CD14-positive monocyte (primary cell): ENCODE data around the gene MAD1L1. TPM values are rescaled to one million over a fixed set of nuclear protein-coding genes. Genes with fewer than 3 reads are reported as not detected.

Source experiments
- DNase-seq, 3 donors: peaks; one replicate each; pipeline ENCODE4 v3.0.0-alpha.2; 2011 to 2022
- H2AFZ ChIP-seq: 2 replicates; pipeline ENCODE4 v1.6.0; 2012; ENCODE audit warnings: mild to moderate bottlenecking, low read depth, low read length, inconsistent platforms; ENCODE audit not compliant: insufficient read depth, poor library complexity, severe bottlenecking
- H3K27ac ChIP-seq, 2 donors: 1 replicate in 1 of 2; 2 replicates in 1 of 2; pipeline ENCODE4 v1.5.1; 2012 to 2013; ENCODE audit warnings: low read length in 2 of 2, control low read depth in 1 of 2, inconsistent platforms in 1 of 2, low read depth in 1 of 2, mild to moderate bottlenecking in 1 of 2
- H3K27me3 ChIP-seq, 2 donors: one replicate each; pipeline versions ENCODE4 v1.6.0 to v1.6.1; 2011 to 2013; ENCODE audit warnings: low read length in 2 of 2; ENCODE audit not compliant: control insufficient read depth in 2 of 2, insufficient read depth in 2 of 2
- H3K36me3 ChIP-seq, 2 donors: replicated peaks in 1 of 2; 1 replicate in 1 of 2; 2 replicates in 1 of 2; pipeline versions ENCODE4 v1.5.1 to v1.6.1; 2012 to 2013; ENCODE audit warnings: low read length in 2 of 2, control low read depth in 1 of 2, inconsistent platforms in 1 of 2, mild to moderate bottlenecking in 1 of 2; ENCODE audit not compliant: insufficient read depth in 2 of 2, control insufficient read depth in 1 of 2
- H3K4me1 ChIP-seq, 2 donors: 1 replicate in 1 of 2; 2 replicates in 1 of 2; pipeline versions ENCODE4 v1.5.1 to v1.6.1; 2012 to 2013; ENCODE audit warnings: low read length in 2 of 2, control low read depth in 1 of 2, inconsistent platforms in 1 of 2, mild to moderate bottlenecking in 1 of 2, moderate library complexity in 1 of 2; ENCODE audit not compliant: insufficient read depth in 2 of 2, control insufficient read depth in 1 of 2
- H3K4me2 ChIP-seq: replicated peaks from 2 replicates; pipeline ENCODE3; 2012; ENCODE audit warnings: low read length, moderate library complexity, mild to moderate bottlenecking; ENCODE audit not compliant: poor library complexity, severe bottlenecking; ENCODE audit errors: extremely low read depth
- H3K4me3 ChIP-seq, 3 experiments: fragments of 200-600 bp in 1 of 3; sonication (generic) in 1 of 3; replicated peaks in 1 of 3; 1 replicate in 2 of 3; 2 replicates in 1 of 3; pipeline ENCODE4 v1.5.1; 2011 to 2013; ENCODE audit warnings: low read length in 3 of 3, mild to moderate bottlenecking in 3 of 3, control low read depth in 2 of 3, low read depth in 2 of 3, inconsistent platforms in 1 of 3, moderate library complexity in 1 of 3
- H3K79me2 ChIP-seq: 2 replicates; pipeline ENCODE4 v1.6.0; 2012; ENCODE audit warnings: mild to moderate bottlenecking, control low read depth, inconsistent platforms, low read length, moderate library complexity; ENCODE audit not compliant: insufficient read depth
- H3K9ac ChIP-seq: 2 replicates; pipeline ENCODE4 v1.6.0; 2017; ENCODE audit warnings: low read length, mild to moderate bottlenecking; ENCODE audit not compliant: insufficient read depth, poor library complexity, severe bottlenecking
- H3K9me3 ChIP-seq, 2 donors: replicated peaks in 1 of 2; 1 replicate in 1 of 2; 2 replicates in 1 of 2; pipeline versions ENCODE4 v1.5.1 to v1.6.1; 2012 to 2013; ENCODE audit warnings: low read length in 2 of 2, control low read depth in 1 of 2; ENCODE audit not compliant: control insufficient read depth in 1 of 2, insufficient read depth in 1 of 2
- H4K20me1 ChIP-seq: 2 replicates; pipeline ENCODE4 v1.6.0; 2012; ENCODE audit warnings: mild to moderate bottlenecking, low read length, control low read depth, moderate library complexity; ENCODE audit not compliant: insufficient read depth
- H3K27ac Mint-ChIP-seq, 7 donors: one replicate each; pipeline ENCODE4 v1.8.0; 2020; ENCODE audit warnings: mild to moderate bottlenecking in 7 of 7, mixed read lengths in 7 of 7, moderate library complexity in 6 of 7, inconsistent platforms in 2 of 7
- H3K27me3 Mint-ChIP-seq, 3 donors: one replicate each; pipeline ENCODE4 v1.8.0; 2021 to 2022; ENCODE audit warnings: low read depth in 3 of 3, mild to moderate bottlenecking in 3 of 3, mixed read lengths in 3 of 3, moderate library complexity in 3 of 3, inconsistent platforms in 1 of 3
- H3K36me3 Mint-ChIP-seq, 2 donors: one replicate each; pipeline ENCODE4 v1.8.0; 2020; ENCODE audit warnings: mixed read lengths in 2 of 2, inconsistent platforms in 1 of 2, mild to moderate bottlenecking in 1 of 2
- H3K4me1 Mint-ChIP-seq: one replicate; pipeline ENCODE4 v1.8.0; 2020; ENCODE audit warnings: mild to moderate bottlenecking, mixed read lengths
- H3K4me3 Mint-ChIP-seq, 2 donors: one replicate each; pipeline ENCODE4 v1.8.0; 2020; ENCODE audit warnings: mild to moderate bottlenecking in 2 of 2, mixed read lengths in 2 of 2, moderate library complexity in 1 of 2
- H3K9me3 Mint-ChIP-seq, 7 donors: one replicate each; pipeline ENCODE4 v1.8.0; 2020 to 2022; ENCODE audit warnings: mixed read lengths in 7 of 7, mild to moderate bottlenecking in 6 of 7, moderate library complexity in 6 of 7, inconsistent platforms in 2 of 7
- CTCF ChIP-seq: fragments of 200-600 bp; IDR thresholded peaks from one replicate; pipeline ENCODE4 v1.8.0; 2022; ENCODE audit warnings: antibody characterized with exemption, mild to moderate bottlenecking
- WGBS: methylation state at CpG from one replicate; pipeline ENCODE4 v1.1.5; 2013; ENCODE audit warnings: missing lambda C conversion rate; ENCODE audit not compliant: insufficient coverage; 5-methylcytosine and 5-hydroxymethylcytosine counted together
- intact Hi-C, 2 donors: fragments of 100-400 bp; cut with micrococcal nuclease; formaldehyde crosslinking; loops; one replicate each; pipeline versions ENCODE4 v1.15.0 to v1.15.1; 2023
- polyA plus RNA-seq, 3 donors: library from polyadenylated mRNA; depleted of rRNA in 1 of 3; unstranded in 2 of 3; stranded (reverse) in 1 of 3; fragments of 300-500 nt in 2 of 3; fragments of >200 nt in 1 of 3; fragmentation: Illumina TruSeq in 2 of 3; gene quantifications; 1 replicate in 2 of 3; 2 replicates in 1 of 3; pipeline ENCODE4 v1.2.3, GENCODE V29; 2012 to 2021

The MAD1L1 gene
- polyA plus RNA-seq, 3 donors: 22.0 to 39.4 (median 33.2) TPM

GRCh38 chr7:1848911-1849311 is 383.8 kb downstream of the MAD1L1 start:
- H3K4me2 ChIP-seq: no peak overlapping the region
- intact Hi-C loops: no loop called here
- peaks cover 0 to 9% of the 10 kb centered on the region in 2 donors for H3K36me3 ChIP-seq
- Mint-ChIP-seq H3K4me3 (no peak overlapping the region), H3K27ac (peak overlapping the region in 2 of 7 donors; percentile 11 to 37), H3K9me3 (peaks cover 0 to 2% (median 0%) of the 10 kb centered on the region in 7 donors), H3K4me1 (no peaks in the 10 kb centered on the region), H3K36me3 (peaks cover 4 to 18% of the 10 kb centered on the region in 2 donors), H3K27me3 (no peaks in the 10 kb centered on the region)
- H3K4me3 ChIP-seq: no peak overlapping the region
- no peaks in the 10 kb centered on the region for H3K9me3 ChIP-seq
- H3K27ac ChIP-seq: no peak overlapping the region
- no peaks in the 10 kb centered on the region for H3K27me3 ChIP-seq
- H4K20me1 ChIP-seq: peaks cover 90% of the 10 kb centered on the region
- no peak overlapping the region for H2AFZ ChIP-seq
- H3K9ac ChIP-seq: no peak overlapping the region
- H3K4me1 ChIP-seq: no peaks in the 10 kb centered on the region
- WGBS: 96% methylated on average over 15 of the region's 15 CpGs
- H3K79me2 ChIP-seq: no peaks in the 10 kb centered on the region
- no peak for DNase-seq
- no peak for TF ChIP-seq CTCF

- Histone ChIP-seq H3K4me3 (no peak overlapping the region), H3K4me1 (no peaks in the 10 kb centered on the region), H3K79me2 (no peaks in the 10 kb centered on the region), H3K9ac (no peak overlapping the region), H4K20me1 (peaks cover 82% of the 10 kb centered on the region), H3K27ac (no peak overlapping the region), H3K9me3 (no peaks in the 10 kb centered on the region), H2AFZ (no peak overlapping the region), H3K36me3 (peaks cover 0 to 14% of the 10 kb centered on the region in 2 donors), H3K4me2 (no peak overlapping the region), H3K27me3 (no peaks in the 10 kb centered on the region)
- no peak for DNase-seq
- Mint-ChIP-seq H3K27ac (peak overlapping the region in 2 of 7 donors; percentile 46 to 63), H3K36me3 (peaks cover 6 to 23% of the 10 kb centered on the region in 2 donors), H3K4me1 (no peaks in the 10 kb centered on the region), H3K27me3 (no peaks in the 10 kb centered on the region), H3K9me3 (peaks cover 0 to 2% (median 0%) of the 10 kb centered on the region in 7 donors), H3K4me3 (no peak overlapping the region)
- intact Hi-C loops: no loop called here
- WGBS: 95% methylated on average over 22 of the region's 23 CpGs
- no peak for TF ChIP-seq CTCF
These were observed 384.6 kb downstream of the MAD1L1 start for GRCh38 chr7:1848013-1848640.
